Kidney epithelial cell (primary cell): Measurements from ENCODE around the gene ZNF74. TPM values are rescaled to one million over a fixed set of nuclear protein-coding genes. Genes with fewer than 3 reads are reported as not detected.

ENCODE experiments used
- DNase-seq: peaks from one replicate; pipeline ENCODE4 v3.0.0-alpha.2; 2010; ENCODE audit warnings: low read depth
- H3K27me3 ChIP-seq: 2 replicates; pipeline ENCODE4 v1.6.0; 2011; ENCODE audit warnings: low read length; ENCODE audit not compliant: control insufficient read depth, insufficient read depth
- H3K36me3 ChIP-seq: 2 replicates; pipeline ENCODE4 v1.5.1; 2011; ENCODE audit warnings: low read length; ENCODE audit not compliant: control insufficient read depth, insufficient read depth
- H3K4me3 ChIP-seq: 2 replicates; pipeline ENCODE4 v1.5.1; 2011; ENCODE audit warnings: low read depth, mild to moderate bottlenecking, control low read depth, low read length
- total RNA-seq: library from RNA; depleted of rRNA; stranded (reverse); fragments of >200 nt; gene quantifications from 2 replicates; pipeline ENCODE4 v1.2.3, GENCODE V29; 2015
- TF ChIP-seq, protein P1 (sequence below): IDR thresholded peaks from 2 replicates; pipeline ENCODE4 v1.5.1; 2011; ENCODE audit warnings: mild to moderate bottlenecking, moderate library complexity, low read length, control low read depth, inconsistent platforms; ENCODE audit not compliant: insufficient read depth, poor library complexity, severe bottlenecking

The ZNF74 gene
- total RNA-seq, 1 donor from 2014 or later, result 23.5 TPM

DNA sequence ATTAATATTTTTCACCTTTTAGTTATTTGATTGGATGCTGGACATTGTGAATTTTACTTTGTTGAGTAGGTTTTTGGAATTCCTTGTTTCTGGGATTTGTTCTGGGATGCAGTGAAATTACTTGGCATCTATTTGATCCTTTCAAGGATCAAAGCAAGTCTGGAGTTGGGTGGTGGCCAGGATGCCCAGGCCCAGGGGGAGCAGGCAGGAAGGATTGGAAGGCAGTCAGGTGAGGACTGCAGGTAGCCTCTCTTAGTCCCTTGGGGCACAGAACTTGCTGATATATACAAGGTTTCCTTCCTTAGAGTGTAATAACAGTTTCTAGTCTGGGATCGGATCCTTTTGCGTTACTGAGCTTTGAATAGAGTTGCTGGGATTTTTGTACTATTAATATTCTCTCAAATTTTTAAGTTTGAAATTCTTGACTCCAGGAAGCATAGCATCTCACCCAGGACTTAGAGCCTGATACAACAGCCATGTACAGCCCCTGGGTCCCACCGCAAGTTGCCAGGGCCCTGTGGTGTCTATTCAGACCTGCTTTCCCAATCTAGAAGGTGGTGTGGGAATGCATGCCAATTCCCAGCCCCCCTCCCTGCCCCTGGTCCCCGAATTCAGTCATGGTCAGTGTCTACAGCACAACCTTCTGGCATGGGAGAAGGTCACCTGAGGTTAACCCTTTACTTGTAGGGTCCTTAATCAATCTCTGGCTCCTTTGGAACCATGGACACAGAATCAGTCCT lies 6.1 kb downstream of the ZNF74 start:
- no peak overlapping the region for H3K4me3 ChIP-seq
- TF ChIP-seq, protein P1, sequence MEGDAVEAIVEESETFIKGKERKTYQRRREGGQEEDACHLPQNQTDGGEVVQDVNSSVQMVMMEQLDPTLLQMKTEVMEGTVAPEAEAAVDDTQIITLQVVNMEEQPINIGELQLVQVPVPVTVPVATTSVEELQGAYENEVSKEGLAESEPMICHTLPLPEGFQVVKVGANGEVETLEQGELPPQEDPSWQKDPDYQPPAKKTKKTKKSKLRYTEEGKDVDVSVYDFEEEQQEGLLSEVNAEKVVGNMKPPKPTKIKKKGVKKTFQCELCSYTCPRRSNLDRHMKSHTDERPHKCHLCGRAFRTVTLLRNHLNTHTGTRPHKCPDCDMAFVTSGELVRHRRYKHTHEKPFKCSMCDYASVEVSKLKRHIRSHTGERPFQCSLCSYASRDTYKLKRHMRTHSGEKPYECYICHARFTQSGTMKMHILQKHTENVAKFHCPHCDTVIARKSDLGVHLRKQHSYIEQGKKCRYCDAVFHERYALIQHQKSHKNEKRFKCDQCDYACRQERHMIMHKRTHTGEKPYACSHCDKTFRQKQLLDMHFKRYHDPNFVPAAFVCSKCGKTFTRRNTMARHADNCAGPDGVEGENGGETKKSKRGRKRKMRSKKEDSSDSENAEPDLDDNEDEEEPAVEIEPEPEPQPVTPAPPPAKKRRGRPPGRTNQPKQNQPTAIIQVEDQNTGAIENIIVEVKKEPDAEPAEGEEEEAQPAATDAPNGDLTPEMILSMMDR, result no peak
- no peak for DNase-seq
- H3K27me3 ChIP-seq, result no peaks in the 10 kb centered on the region
- no peaks in the 10 kb centered on the region for H3K36me3 ChIP-seq

DNA sequence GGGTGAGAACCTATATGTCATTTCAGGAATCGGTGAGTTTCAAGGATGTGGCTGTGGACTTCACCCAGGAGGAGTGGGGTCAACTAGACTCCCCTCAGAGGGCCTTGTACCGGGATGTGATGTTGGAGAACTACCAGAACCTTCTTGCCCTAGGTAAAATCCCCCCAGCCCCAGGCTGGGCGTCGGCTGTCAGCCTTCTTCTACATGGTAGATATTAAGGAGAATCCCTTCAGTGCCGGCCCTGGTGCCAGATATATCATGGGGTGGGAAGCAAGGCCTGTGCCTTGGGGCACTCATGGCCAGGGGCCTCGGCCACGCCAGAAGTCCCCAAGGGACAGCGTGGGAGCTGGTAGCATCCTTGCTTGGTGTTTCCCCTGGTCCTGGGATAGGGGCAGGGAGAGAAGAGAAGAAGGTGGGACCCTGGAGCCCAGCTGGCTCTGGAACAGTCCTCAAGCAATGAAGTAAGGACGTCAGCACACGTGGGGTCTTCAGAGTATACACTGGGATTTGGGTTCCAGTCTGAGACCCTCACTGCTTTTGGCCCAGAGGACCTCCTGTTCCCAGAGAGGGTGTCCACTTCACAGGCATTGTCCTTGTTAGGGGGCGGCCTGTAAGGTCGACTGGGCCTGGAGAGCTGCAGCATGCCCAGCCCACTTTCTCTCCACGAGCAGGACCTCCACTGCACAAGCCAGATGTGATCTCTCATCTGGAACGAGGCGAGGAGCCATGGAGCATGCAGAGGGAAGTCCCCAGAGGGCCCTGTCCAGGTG lies 6.8 kb downstream of the ZNF74 start:
- DNase-seq, result no peak
- Histone ChIP-seq H3K4me3 (no peak overlapping the region), H3K36me3 (no peaks in the 10 kb centered on the region), H3K27me3 (no peaks in the 10 kb centered on the region)
- TF ChIP-seq, protein P1, result no peak

DNA sequence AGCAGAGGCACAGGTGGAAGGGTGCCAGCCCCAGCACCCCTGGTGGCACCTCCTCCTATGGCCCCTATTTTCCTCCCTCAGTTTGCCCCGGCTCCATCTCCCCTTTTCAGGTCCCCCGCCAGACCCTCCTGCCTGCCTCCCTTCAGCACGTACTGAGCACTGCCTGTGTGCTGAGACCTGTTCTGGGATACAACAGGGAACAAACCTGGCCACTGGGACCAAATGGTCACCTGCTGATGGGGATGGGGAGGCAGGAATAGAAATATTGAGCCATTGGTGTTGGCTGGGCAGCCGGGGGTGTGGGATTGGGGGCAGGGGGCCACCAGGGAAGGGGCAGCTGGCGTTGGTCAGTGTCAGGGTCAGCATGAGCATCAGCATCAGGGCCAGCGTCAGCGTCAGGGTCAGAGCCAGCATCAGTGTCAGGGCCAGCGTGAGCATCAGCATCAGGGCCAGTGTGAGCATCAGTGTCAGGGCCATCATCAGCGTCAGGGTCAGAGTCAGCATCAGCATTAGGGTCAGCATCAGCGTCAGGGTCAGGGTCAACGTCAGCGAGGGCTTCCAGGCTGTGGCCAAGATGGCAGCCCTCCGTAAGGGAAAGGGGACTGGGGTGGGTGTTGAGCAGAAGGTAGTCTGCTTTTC lies 7.5 kb downstream of the ZNF74 start:
- no peak overlapping the region for H3K4me3 ChIP-seq
- no peak for DNase-seq
- no peaks in the 10 kb centered on the region for H3K27me3 ChIP-seq
- no peaks in the 10 kb centered on the region for H3K36me3 ChIP-seq
- TF ChIP-seq, protein P1, result no peak

DNA sequence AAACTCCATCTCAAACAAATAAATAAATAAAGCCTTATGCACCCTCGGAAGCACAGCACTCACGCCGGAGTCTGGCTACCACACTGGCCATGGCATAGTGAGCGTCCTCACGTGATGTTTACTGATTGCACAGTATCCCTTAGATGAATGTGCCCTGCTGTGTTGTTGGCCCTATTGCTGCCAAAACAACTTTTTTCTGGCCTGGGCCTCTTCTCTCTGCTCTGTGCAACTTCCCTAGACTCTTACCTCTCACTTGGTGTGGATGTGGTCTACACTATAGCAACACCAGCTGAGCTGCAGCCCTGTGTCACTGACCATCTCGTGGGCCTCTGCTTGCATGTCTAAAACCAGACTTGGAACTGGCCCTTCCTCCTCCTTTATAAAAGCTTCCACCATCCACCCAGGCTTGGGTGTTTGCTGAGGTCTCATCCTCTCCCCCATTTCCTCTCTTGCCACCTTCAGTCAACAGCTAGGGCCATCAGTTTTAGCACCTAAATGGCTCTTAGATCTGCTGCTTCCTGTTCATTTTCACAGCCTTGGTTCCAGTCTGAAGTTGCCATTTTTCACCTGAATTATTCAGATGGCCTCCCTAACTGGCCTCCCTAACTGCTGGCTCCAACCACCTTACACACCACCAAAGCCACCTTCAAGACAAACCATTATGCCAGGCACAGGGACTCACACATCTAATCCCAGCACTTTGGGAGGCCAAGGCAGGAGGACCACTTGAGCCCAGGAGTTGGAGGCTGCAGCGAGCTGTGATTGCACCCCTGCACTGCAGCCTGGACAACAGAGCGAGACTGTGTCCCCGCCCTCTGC lies 9.2 kb downstream of the ZNF74 start:
- peaks cover 3% of the 10 kb centered on the region for H3K36me3 ChIP-seq
- H3K27me3 ChIP-seq, result no peaks in the 10 kb centered on the region
- DNase-seq, result no peak
- no peak overlapping the region for H3K4me3 ChIP-seq
- TF ChIP-seq, protein P1, result no peak

DNA sequence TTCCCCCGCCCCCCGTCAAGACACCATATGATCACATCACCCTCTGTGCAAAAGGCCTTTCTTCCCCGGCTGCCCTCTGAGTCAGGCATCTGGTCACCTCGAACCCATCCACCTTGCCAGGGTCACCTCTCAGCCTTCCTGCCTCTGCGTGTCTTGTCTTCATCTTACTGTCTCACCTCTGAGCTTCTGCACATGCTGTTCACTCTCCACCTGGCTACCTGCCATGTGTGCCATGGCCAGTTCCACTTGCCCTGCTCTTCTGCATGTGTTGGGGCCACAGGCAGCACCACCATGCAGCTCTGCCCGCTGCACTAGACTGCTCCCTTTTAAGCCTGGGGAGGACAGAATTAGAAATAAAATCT lies 9.8 kb downstream of the ZNF74 start:
- TF ChIP-seq, protein P1, result no peak
- H3K4me3 ChIP-seq, result no peak overlapping the region
- H3K27me3 ChIP-seq, result no peaks in the 10 kb centered on the region
- peaks cover 3% of the 10 kb centered on the region for H3K36me3 ChIP-seq
- DNase-seq, result no peak
